OCI-LY7 (cell line): Measurements from ENCODE around the gene LTBP2.

Experiments
- EZH2phosphoT487 ChIP-seq: fragments of 200-600 bp; sonication (generic); IDR thresholded peaks from 2 replicates; pipeline ENCODE4 v1.6.1; 2018; ENCODE audit warnings: low read depth, borderline replicate concordance, mild to moderate bottlenecking, mixed run types, antibody characterized with exemption, low read length, moderate library complexity, mixed read lengths
- TF ChIP-seq, protein P1 (sequence below): fragments of 200-600 bp; sonication (generic); conservative IDR thresholded peaks from 2 replicates; pipeline ENCODE4 v1.5.1; 2014; ENCODE audit warnings: mild to moderate bottlenecking, antibody characterized with exemption, low read length, moderate library complexity, mixed read lengths

DNA sequence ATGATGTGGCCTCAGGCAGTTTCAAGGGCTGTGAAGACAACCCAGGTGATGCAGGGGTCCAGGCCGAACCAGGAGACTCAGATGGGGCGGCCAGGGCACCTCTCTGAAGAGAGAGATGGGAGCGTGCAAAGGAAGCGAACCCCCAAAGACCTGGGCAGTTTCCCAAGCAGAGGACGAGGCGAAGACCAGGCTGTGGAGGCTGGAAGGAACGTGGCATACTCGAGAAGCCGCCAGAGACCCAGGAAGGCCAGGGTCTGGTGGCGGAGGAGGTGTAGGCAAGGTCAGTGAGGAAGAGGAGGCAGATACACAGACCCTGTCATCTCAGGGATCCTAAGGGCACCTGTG, 24.7 kb downstream of the LTBP2 start:
- TF ChIP-seq, protein P1, sequence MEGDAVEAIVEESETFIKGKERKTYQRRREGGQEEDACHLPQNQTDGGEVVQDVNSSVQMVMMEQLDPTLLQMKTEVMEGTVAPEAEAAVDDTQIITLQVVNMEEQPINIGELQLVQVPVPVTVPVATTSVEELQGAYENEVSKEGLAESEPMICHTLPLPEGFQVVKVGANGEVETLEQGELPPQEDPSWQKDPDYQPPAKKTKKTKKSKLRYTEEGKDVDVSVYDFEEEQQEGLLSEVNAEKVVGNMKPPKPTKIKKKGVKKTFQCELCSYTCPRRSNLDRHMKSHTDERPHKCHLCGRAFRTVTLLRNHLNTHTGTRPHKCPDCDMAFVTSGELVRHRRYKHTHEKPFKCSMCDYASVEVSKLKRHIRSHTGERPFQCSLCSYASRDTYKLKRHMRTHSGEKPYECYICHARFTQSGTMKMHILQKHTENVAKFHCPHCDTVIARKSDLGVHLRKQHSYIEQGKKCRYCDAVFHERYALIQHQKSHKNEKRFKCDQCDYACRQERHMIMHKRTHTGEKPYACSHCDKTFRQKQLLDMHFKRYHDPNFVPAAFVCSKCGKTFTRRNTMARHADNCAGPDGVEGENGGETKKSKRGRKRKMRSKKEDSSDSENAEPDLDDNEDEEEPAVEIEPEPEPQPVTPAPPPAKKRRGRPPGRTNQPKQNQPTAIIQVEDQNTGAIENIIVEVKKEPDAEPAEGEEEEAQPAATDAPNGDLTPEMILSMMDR, result no peak
- no peak for TF ChIP-seq EZH2phosphoT487
